Measurements from ENCODE around the gene ATF7IP.

ATF7IP gene

DNA sequence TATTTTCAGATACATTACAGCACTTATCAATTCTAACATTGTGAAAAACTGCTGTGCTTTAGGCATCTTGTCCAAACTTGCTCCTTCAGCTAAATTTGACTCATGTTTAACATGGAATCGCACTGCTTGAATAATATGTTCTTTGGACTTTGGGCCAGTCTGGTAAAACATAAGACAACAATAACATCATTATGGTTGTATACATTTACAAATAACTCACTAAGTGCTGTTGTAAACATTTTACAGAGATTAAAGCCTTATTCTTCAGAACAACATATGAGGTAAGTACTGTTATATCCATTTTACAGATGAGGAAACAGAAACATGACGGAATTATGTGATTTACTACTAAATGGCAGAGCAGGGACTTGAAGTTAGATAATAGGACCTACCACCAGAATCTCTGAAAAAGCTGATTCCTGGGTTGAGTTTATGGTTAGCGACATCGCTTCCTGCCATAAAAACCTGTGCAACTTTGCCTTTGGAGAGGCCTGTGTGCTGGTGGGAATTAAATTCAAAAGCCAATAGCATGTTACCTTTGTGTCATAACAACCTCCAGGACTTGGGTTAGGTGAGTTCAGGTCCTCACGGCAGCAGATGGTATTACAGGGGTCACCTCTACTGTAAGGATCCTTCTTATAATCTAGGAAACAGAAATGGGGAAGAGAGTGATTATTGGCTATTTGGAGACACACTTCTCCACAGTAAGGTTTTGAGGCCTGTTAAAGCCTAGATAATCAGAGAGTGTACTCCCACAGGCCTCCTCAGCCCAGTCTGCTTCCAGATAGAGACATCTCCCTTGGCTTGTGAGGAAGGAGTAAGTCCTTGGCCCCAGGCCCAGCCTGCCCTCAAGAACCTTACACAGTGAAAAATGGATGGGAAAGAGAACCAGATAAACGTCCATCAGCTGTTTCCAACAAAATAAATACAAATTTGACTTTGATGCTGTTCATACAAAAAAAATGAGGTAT, 140.4 kb downstream of the ATF7IP start:
- DNase-seq = no peak

DNA sequence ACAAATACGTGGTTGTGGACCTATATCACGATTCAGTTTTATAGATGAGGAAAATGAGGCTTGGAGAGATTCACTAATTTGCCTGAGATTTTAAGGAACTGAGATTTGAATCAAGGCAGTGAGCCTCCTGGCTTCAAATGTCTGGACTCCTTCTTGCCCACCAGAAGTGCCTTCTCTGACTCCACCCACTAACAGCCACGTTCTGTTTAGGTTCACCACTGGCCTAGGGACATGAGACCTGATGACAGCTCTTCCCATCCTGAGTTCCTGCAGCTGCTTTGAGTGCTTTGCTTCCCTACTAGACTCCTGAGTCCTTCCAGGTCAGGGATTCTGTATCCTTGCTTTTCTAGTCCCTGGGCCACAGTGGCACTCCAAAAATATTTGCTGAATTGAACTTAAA, 145.1 kb downstream of the ATF7IP start:
- no peak for DNase-seq

DNA sequence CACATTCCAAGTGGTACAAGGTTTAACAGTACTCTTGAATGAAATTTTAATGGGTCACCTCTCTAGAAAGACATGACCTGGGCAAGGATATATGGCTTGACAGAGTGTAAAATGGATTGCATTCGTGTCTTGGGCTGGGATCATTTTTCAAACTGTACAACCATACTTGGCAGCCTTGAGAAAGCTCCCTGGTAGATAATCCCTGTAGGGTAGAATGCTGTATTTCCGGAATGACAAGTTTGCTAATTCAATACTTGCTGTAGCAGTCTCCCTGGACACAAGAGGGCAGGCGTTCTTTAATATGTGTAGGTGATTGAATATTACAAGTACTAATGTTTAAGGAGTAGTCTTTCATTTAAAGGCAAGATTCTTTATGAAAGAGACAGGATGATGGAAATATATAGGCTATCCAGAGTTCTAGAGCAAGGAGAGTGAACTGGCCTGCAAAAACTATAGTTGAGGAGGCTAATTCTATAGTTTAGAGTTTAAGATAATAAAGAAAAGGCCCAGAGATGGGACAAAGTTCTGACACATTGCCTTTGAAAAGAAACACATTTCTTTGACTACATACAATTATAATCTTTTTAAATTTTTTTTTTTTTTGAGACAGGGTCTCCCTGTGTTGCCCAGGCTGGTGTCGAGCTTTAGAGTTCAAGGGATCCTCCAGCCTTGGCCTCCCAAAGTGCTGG, 148.8 kb downstream of the ATF7IP start:
- DNase-seq = no peak

DNA sequence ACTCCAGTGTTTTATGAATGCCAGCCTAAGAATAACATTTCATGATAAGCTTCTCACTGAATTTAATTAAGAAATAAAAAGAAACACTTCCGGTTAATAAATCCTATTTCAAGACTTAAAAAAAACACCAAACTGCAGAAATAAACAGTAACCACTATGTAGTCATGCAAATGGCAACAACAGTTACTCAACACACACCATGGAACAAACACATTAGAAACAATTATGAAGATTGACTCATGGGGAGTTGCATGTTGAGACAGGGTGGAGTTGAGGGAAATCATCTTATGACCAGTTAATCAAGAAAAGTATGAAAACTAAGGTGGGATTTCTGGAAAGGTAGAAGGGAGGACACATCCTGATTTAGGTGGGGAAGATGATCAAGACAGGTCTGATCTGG, 149.5 kb downstream of the ATF7IP start:
- no peak for DNase-seq

DNA sequence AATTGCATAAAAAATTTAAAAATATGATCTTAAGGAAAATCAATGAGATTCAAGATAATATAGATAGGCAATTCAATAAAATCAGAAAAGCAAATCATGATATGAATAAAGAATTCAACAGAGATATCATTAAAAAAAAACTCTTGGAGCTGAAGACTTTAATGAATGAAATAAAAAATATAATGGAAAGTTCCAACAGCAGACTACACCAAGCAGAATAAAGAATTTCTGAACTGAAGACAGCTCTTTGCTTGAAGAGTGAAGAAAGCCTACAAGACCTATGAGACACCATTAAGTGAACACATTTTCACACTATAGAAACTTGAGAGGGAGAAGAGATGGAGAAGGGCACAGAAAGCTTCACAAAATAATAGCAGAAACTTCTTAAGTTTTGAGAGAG, 156.3 kb downstream of the ATF7IP start:
- no peak for DNase-seq

DNA sequence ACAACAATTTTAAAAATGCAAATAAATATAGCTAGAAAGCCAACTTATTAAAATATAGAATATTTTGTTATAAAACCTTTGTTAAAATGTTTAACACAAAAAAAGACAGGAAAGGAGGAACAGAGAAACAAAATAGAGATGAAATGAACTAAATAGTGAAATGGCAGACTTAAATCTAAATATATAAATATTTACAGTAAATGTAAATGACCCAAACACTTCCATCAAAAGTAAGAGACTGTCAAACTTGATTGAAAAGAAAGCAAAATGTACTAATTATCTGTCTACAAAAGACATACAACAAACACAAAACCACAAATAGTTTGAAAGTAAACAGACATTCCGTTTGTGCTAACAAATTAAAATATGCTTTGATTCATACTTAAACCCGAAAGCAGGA, 160.5 kb downstream of the ATF7IP start:
- no peak for DNase-seq

DNA sequence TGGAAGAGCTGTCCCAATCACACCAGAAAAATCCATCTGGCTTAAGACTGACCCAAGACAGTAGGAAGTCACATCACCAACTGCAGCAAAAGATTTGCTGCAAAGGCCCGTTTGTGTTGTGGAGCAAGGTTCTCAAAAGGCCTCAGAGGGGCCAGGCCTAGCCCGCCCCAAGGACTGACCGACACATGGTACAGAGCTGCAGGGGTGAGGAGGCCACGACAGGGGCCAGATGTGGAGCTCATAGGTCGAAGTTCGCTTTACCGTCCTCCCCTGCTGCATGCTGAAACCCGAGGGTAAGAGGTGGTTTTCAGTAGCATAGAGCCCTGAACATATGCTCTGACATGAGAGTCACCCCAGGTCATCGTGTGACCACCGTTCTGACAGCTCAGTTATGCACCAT, 166.7 kb downstream of the ATF7IP start:
- DNase-seq = no peak

DNA sequence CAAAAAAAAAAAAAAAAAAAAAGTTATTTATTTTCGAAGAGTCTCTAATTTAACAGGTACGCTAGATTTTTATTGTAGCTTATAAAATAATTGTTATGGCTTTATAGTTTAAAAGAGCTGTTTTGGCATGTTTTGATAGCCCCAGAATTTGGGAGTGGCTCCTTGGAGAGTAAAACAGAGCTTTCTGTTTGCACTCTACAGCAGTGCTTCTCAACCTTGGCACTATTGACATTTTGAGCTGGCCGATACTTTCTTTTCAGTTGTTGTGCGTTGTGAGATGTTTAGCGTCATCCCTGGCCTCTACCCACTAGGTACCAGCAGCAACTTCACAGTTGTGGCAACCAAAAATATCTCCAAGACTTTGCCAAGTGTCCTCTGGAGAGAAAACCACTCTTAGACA, 171.6 kb downstream of the ATF7IP start:
- DNase-seq = no peak

DNA sequence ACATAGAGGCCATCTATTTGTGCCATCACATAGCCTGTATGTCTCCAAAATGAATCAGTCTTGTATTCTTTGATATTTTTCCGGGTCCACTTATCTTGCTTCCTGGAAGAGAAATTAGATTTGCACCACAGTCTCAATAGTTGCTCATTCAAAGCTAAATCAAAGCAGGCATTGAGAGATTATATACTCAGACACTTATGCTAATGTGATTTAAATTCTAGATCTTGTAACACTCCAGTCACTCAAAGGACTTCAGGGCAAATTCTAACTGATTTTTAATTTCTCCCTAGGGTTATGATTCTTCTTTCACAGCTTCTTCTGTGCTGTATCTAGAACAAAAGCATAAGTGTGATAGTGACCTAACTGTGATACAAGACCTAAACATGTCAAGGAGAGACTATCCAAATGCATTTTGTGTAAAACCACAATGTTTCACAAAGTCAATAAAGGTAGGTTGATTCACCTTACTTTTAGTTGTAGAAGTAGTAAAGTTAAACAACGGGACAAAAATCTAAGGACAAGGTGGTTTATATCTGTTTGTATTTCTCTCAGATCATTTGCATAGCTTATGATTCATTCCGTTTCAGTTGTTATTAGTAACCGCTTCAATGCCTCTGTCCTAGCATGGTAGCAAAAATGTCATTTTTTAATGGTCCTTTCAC, 175.4 kb downstream of the ATF7IP start:
- no peak for DNase-seq

DNA sequence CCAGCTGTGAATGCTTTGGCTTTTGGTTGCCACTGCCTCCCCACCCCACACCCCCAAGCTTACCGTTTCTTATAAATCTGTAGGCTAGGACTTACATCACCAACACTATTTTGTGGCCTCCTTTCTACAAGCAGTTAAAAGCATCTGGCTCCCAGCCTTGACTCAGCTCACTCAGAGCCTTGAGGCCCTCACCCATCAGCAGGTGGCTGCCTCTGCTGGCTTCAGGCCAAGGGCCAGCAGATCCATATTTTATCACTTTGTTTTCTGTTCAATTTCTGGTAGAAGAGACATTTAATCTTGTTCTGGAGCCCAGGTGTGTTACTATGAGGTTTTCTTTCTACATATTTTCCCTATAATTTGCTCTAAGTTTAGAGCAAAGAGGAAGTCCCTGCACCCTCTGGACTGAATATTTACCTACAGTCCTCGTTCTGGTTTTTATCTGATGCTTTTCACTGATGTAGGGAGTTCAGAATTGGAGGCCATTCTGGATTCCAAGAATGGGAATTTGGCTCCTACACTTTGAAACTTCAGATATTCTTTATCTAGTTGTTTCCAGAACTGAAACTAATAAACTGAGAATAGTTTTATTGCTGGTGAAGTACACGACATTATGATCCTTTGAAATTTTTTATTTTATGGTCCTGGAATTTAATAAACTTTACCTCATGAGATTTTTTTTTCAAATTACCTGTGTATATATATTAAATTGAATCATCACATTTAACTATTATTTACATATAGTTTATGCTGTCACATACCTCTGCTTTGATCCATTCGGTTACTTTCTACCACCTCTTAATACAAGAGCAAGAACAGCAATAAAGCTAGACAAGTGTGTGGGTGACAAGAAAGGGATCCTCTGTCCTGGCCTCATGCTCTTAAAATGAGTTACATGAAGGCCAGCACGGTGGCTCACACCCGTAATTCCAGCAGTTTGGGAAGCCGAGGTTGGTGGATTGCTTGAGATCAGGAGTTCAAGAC, 180.0 kb downstream of the ATF7IP start:
- no peak for DNase-seq

DNA sequence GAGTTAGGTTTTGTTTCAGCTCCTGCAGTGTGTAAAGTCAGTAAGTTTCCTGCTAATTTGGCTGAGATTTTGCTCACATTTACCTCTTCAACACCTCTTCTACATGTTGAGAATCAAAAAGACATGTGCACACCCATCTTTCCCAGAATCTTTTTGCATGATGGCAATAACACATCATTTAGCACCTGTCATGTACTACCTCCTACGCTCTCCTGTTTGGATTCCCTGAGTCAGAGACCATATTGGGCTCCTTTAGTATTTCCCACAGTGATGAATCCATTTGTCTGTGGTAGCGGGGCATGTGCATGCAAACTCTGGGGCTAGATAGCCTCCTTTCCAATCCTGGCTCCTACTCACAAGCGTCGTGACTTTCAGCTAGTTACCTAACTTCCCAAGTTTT, 182.1 kb downstream of the ATF7IP start:
- DNase-seq = no peak

DNA sequence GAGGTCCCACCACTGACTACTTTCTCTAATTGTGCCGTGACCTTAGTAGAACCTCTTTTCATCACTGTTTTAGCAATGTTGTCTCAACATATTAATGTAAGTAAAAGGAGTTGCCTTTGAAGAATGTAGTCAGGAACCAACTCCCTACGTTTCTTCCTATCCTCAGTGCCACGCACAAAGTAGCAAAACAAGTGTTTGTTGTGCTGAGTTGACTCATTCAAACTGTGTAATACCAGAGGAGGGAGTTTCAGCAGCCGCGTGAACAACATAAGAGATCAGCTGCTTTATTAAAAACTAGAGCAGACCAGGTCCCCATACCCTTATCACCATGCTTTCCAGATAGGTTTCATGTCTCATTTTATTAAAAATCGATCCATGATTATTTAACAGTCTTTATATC, 183.1 kb downstream of the ATF7IP start:
- no peak for DNase-seq
